PC-3 (cell line): Measurements from ENCODE around the gene SPATA33.

Experiments used
- EZH2phosphoT487 ChIP-seq: fragments of 300-600 bp; sonication (generic); IDR thresholded peaks from 2 replicates; pipeline ENCODE4 v1.6.1; 2018; ENCODE audit warnings: mild to moderate bottlenecking, antibody characterized with exemption, low read length, borderline replicate concordance
- TF ChIP-seq, protein P1 (sequence below): fragments of 300-600 bp; sonication (generic); conservative IDR thresholded peaks from 2 replicates; pipeline ENCODE4 v1.5.1; 2017; ENCODE audit warnings: antibody characterized with exemption, low read depth, mild to moderate bottlenecking, low read length

DNA sequence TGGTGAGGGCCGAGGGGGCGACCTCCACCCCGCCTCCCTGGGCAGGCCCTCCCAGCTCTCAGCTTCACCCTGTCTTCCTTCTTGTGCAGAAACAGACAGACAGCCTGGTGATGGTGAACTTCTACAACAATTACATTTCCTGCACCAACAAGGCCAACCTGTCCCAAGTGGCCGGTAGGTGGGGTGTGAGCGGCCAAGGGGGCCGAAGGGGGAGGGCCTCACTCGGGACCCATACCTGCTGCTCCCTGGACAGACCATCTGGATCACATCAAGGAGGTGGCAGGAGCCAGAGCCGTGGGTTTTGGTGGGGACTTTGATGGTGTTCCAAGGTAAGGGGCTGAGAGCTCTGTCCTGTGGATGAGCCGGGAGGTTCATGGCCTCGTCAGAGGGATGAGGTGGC lies 20.3 kb upstream of the SPATA33 start:
- TF ChIP-seq, protein P1, sequence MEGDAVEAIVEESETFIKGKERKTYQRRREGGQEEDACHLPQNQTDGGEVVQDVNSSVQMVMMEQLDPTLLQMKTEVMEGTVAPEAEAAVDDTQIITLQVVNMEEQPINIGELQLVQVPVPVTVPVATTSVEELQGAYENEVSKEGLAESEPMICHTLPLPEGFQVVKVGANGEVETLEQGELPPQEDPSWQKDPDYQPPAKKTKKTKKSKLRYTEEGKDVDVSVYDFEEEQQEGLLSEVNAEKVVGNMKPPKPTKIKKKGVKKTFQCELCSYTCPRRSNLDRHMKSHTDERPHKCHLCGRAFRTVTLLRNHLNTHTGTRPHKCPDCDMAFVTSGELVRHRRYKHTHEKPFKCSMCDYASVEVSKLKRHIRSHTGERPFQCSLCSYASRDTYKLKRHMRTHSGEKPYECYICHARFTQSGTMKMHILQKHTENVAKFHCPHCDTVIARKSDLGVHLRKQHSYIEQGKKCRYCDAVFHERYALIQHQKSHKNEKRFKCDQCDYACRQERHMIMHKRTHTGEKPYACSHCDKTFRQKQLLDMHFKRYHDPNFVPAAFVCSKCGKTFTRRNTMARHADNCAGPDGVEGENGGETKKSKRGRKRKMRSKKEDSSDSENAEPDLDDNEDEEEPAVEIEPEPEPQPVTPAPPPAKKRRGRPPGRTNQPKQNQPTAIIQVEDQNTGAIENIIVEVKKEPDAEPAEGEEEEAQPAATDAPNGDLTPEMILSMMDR: no peak
- no peak for TF ChIP-seq EZH2phosphoT487
